ENCODE results near the gene CDH20. TPM values are rescaled to one million over a fixed set of nuclear protein-coding genes. Genes with fewer than 3 reads are reported as not detected.

Gene CDH20
- total RNA-seq, 2 donors from 2014 or later = 0.28 to 0.68 TPM

GRCh38 chr18:61336766-61337165 is 3.5 kb downstream of the CDH20 start:
- Histone ChIP-seq H3K27ac (no peak overlapping the region), H3K4me1 (replicated peaks) (no peaks in the 10 kb centered on the region), H3K27me3 (replicated peaks; ENCODE audit: insufficient read depth) (peaks cover 13% of the 10 kb centered on the region), H3K4me3 (no peak overlapping the region), H3K36me3 (no peaks in the 10 kb centered on the region), H3K9me3 (no peaks in the 10 kb centered on the region)
- 84% methylated on average over 6 of the region's 6 CpGs for WGBS
- DNase-seq (ENCODE audit: low spot score) = no peak
- intact Hi-C loops (cut with DNase I) = loop anchor here (10.0 kb wide), 1 partner anchor 138 kb away; no protein-coding TSS in a partner anchor
- TF ChIP-seq CTCF (IDR thresholded peaks at IDR 0.05) (no peak), POLR2AphosphoS5 (IDR thresholded peaks at IDR 0.05) (no peak), POLR2A (IDR thresholded peaks at IDR 0.05) (no peak)

DNA sequence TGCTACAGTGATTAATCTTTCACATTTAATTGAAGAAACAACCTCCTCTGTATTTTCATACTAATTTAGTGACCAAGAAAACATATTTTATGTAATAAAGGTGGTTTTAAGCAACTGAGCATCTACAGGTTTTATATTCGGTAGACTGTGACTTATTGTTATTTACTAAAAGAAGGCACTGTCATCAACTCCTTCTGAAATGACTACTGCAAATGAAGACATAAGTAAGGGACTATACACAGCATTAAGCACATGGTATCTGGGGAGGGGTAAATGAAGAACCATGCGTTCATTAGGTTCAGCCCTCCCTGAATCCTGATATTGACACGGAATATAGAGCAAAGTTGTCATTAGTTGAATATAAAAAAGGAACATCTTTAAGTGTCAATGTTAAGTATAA is 4.3 kb downstream of the CDH20 start:
- Histone ChIP-seq H3K4me1 (replicated peaks) (no peaks in the 10 kb centered on the region), H3K27ac (no peak overlapping the region), H3K27me3 (replicated peaks; ENCODE audit: insufficient read depth) (peaks cover 13% of the 10 kb centered on the region), H3K9me3 (no peaks in the 10 kb centered on the region), H3K4me3 (no peak overlapping the region), H3K36me3 (no peaks in the 10 kb centered on the region)
- TF ChIP-seq POLR2AphosphoS5 (IDR thresholded peaks at IDR 0.05) = no peak
- TF ChIP-seq CTCF (IDR thresholded peaks at IDR 0.05) = no peak
- no peak for TF ChIP-seq POLR2A (IDR thresholded peaks at IDR 0.05)
- DNase-seq (ENCODE audit: low spot score) = no peak
- intact Hi-C loops (cut with DNase I) = loop anchor here (10.0 kb wide), 1 partner anchor 137 kb away; no protein-coding TSS in a partner anchor
- 89% methylated on average over 3 of the region's 3 CpGs for WGBS

- Histone ChIP-seq H3K27me3 (replicated peaks; ENCODE audit: insufficient read depth) (peaks cover 3% of the 10 kb centered on the region), H3K4me3 (no peak overlapping the region), H3K27ac (no peak overlapping the region), H3K4me1 (replicated peaks) (no peaks in the 10 kb centered on the region), H3K9me3 (no peaks in the 10 kb centered on the region), H3K36me3 (no peaks in the 10 kb centered on the region)
- DNase-seq (ENCODE audit: low spot score) = no peak
- intact Hi-C loops (cut with DNase I) = no loop called here
- no peak for TF ChIP-seq POLR2AphosphoS5 (IDR thresholded peaks at IDR 0.05)
- no peak for TF ChIP-seq CTCF (IDR thresholded peaks at IDR 0.05)
- no peak for TF ChIP-seq POLR2A (IDR thresholded peaks at IDR 0.05)
- 3% methylated on average over 1 of the region's 1 CpG for WGBS
Observed at GRCh38 chr18:61340148-61340547, 6.9 kb downstream of the CDH20 start.

GRCh38 chr18:61348230-61348629 is 15.0 kb downstream of the CDH20 start:
- Histone ChIP-seq H3K27me3 (replicated peaks; ENCODE audit: insufficient read depth) (no peaks in the 10 kb centered on the region), H3K4me3 (no peak overlapping the region), H3K27ac (no peak overlapping the region), H3K9me3 (no peaks in the 10 kb centered on the region), H3K36me3 (no peaks in the 10 kb centered on the region), H3K4me1 (replicated peaks) (no peaks in the 10 kb centered on the region)
- DNase-seq (ENCODE audit: low spot score) = no peak
- TF ChIP-seq CTCF (IDR thresholded peaks at IDR 0.05) (no peak), POLR2A (IDR thresholded peaks at IDR 0.05) (no peak), POLR2AphosphoS5 (IDR thresholded peaks at IDR 0.05) (no peak)
- intact Hi-C loops (cut with DNase I) = no loop called here

DNA sequence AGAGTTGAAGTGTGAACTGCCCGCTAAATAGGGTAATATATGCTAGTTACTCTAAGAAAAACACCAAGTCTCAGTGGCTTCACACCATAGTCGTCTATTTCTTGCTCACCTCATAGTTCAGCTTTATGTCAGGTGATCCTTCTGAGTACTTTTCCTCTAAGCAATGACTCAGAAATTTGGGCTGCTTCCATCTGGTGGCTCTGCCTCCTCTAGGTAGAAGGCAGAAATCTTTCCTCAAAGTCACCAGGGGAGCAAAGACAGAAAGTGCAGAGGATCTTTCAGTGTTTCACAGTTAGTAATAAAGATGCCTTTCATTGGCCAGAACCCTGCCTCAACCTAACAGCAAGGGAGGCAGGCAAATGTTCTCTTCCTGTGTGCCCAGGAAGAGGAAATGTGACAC is 17.3 kb downstream of the CDH20 start:
- Histone ChIP-seq H3K27ac (no peak overlapping the region), H3K36me3 (no peaks in the 10 kb centered on the region), H3K9me3 (no peaks in the 10 kb centered on the region), H3K4me3 (no peak overlapping the region), H3K4me1 (replicated peaks) (no peaks in the 10 kb centered on the region), H3K27me3 (replicated peaks; ENCODE audit: insufficient read depth) (no peaks in the 10 kb centered on the region)
- intact Hi-C loops (cut with DNase I) = no loop called here
- no peak for DNase-seq (ENCODE audit: low spot score)
- WGBS = 89% methylated on average over 2 of the region's 2 CpGs
- TF ChIP-seq POLR2A (IDR thresholded peaks at IDR 0.05) (no peak), CTCF (IDR thresholded peaks at IDR 0.05) (no peak), POLR2AphosphoS5 (IDR thresholded peaks at IDR 0.05) (no peak)

Data from prostate gland (tissue), 2 donors.